Stimulated activated CD4-positive, alpha-beta T cell treated with anti-CD3 and anti-CD28 coated beads, TNF-alpha, amount 100 ng/mL, for 48 hours (primary cell): ENCODE measurements around the gene UCN2.
"Not testable (repeated sequence)": the region's sequence is repeated elsewhere in the genome, so short reads cannot be mapped to it uniquely, and the experiment has no call there.

Source experiments
- DNase-seq, 3 donors: peaks; one replicate each; pipeline ENCODE4 v3.0.0-alpha.2; 2020; ENCODE audit warnings: low read depth in 3 of 3

Gene UCN2

DNA sequence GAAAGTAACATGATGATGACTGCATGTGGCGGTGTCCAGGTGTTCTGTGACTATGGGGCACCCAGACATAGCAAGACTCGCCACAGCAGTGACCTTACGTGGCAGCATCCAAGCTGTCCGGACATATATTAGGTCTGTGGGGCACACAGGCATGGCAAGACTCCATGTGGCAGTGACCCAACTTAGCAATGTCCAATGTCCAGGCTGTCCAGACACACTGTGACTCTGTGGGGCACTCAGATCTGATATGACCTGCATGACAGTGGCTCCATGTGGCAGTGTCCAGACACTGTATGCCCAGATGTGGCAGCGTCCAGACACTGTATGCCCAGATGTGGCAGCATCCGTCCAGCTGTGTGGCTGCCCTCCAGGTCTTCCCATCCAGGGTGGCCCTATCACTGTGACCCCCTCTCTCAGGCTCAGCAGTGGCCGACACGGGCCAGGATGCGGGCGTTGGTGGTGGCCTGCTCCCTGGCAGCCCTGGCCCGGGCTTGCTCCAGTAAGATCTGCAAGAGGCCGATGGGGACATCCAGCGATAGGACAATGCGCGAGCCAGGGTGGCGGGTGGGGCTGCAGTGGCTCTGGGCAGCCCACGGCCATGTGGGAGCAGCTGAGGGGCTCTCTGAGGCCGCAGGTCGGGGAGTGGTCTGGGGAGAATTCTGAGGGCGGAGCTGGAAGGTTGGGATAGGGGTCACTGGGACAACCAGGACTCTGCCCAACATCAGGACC, 1.1 kb downstream of the UCN2 start:
- no peak for DNase-seq

- no peak for DNase-seq
Observed at GRCh38 chr3:48561045-48561736, 2.4 kb downstream of the UCN2 start.

DNA sequence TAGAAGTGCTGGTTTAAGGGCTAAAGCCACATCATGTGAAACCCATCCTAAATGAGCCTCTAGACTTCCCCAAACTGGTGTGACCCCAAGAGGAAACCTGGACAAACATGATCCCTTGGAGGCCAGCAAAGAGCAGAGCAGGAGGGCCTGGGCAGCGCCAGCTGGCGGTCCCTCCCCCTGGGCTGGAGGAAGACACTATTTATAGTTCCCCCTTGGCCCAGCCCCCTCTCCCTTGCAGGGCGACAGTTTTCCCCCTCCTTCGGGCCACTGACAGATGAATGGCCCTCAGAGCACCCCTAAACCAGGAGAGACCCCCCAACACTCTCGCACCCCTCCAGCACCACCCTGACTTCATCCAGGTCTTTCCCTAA, 2.9 kb downstream of the UCN2 start:
- no peak for DNase-seq

- DNase-seq: no peak
Observed at GRCh38 chr3:48558493-48559134, 5.0 kb downstream of the UCN2 start.

DNA sequence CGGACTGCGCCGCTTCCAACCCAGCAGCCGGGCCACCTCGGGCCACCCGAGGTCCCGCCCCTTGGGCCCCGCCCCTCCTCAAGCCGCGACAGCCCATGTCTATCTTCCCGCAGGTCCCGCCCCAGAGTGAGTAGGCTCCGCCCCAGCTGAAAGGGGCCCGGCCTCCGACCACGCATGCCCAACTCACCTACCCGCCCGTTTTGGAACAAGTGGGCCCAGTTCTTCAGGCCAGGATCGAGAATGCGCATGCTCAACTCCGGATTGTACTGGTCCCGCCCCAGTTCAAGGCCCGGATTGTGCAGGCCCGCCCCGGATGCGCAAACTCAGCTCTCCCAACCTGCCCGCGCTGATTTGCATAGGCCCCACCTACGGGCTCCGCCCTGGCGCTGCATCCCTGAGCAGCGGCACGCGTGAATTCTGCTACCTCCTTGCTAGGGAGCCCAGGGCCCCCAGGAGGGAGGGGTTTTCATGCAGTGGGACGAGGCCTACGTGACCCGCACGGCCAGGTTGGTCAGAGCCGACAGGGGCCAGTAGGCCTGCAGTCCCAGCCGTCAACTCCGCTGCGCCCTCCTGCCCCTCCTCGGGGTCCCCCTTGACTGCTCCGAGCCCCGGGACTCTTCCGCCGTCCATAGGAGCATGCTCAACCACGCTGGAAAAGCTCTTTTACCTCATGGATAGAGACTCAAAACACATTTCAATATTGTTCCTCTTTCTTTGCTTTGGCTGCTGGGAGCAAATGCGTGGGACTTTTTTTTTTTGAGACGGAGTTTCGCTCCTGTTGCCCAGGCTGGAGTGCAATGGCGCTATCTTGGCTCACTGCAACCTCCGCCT, 6.6 kb downstream of the UCN2 start, which contains the start of gene PFKFB4:
PFKFB4 (minus strand) TSS at position 8 of the 831 bp plus-strand sequence. CDS start 26 bp downstream, outside the sequence.
- DNase-seq: peak; percentile 99 to 100 (median 99)

DNA sequence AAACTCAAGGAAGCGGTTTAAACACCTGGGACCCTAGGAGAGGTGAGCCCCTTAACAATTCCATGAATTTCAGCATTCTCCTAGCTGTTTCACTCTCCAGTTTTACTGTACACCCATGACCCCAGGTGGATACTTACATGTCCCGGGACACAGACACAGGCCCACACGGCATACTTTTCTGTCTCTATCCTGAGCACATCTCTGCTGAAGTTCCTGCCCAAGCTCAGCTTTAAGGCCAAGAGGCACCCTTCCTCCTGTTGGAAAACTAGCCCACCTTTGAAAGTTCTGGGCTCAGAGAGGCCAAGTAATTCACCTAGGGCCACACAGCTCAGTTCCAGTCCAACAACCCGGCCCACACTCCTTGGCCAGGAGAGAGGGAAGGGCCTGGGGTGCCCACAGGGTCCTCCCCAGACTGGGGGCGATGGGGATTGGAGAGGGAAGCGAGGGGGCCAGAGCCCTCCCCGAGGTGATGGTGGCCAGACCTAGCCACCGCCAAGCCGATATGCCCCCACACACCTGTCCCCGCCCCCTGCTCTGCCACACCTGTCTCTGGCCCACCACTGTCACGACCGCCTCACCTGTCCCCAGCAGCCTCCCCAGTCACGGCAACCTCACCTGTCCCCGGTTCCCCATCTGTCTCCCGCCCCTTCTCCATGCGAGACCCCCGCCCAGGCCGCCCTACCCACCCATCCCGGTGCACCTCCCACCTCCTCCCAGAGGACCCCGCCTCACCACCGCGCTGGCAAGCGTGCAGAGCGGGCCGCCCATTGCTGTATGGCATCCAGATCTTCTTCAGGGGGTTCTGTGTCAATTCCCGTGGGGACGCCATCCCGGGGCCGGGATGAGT, 7.4 kb downstream of the UCN2 start:
- no peak for DNase-seq

- DNase-seq: no peak
Observed at GRCh38 chr3:48555231-48555948, 8.2 kb downstream of the UCN2 start.

- no peak for DNase-seq
Observed at GRCh38 chr3:48553886-48554845, 9.4 kb downstream of the UCN2 start.

- DNase-seq: no peak
Observed at GRCh38 chr3:48553361-48553760, 10.2 kb downstream of the UCN2 start.

GRCh38 chr3:48552111-48552951, 11.2 kb downstream of the UCN2 start:
- no peak for DNase-seq

DNA sequence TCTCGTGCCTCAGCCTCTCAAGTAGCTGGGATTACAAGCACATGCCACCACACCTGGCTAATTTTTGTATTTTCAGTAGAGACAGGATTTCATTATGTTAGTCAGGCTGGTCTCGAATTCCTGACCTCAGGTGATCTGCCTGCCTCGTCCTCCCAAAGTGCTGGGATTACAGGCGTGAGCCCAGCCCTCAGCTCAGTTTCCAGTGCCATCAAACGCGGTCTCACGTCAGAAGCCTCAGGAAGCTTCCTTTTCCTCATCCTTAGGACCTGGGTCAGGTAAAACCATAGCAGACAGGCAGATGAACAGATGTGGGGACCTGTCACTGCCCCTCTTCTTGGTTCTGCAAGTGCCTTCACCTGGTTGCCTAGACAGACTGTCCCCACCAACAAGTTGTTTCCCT, 11.9 kb downstream of the UCN2 start:
- DNase-seq: not testable (repeated sequence)

- peak; percentile 70 to 74 (median 73) for DNase-seq
Observed at GRCh38 chr3:48548729-48549705, 14.6 kb downstream of the UCN2 start.

GRCh38 chr3:48548126-48548525, 15.5 kb downstream of the UCN2 start:
- no peak for DNase-seq

DNA sequence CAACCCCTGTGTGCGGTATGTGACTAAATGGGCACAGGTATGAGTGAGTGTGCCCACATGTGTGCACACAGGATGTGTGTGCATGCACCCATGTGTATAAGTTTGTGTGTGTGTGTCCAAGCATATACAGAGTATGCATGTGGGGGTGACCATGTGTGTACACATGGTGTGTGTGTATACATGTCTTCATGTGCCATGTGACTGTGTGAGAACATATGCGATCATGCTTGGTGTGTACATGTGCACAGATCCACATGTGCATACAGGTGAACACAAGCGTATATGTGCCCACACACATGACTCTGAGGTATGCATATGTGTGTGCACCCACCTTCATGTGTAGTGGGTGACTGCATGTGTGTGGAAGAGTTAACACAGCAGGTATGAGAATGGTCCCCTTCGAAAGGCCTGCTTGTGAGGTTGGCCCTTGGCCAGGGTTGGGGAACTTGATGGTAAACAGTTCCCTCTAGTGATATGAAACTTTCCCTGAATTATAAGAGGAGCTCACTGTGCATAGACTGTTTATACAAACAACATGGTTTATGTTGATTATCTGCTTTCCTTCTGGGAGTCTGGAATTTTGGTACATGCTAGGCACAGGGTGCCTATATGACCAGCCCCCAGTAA, 17.3 kb downstream of the UCN2 start:
- no peak for DNase-seq

DNA sequence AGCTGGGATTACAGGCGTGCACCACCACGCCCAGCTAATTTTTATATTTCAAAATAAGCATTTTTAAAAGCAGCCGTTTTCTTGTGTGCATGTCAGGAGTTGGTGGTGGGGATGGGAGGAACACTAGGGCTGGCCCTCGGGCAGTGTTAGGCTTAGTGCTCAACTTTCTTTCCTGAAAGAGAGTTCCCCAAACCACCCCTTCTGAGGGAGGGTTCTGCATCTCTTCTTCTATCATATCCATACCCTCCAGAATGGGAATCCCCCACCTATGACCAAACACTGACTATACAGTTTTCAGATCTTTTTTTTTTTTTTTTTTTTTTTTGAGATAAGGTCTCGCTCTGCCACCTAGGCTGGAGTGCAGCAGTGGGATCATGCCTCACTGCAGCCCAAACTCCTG, 19.4 kb downstream of the UCN2 start:
- DNase-seq: no peak

DNA sequence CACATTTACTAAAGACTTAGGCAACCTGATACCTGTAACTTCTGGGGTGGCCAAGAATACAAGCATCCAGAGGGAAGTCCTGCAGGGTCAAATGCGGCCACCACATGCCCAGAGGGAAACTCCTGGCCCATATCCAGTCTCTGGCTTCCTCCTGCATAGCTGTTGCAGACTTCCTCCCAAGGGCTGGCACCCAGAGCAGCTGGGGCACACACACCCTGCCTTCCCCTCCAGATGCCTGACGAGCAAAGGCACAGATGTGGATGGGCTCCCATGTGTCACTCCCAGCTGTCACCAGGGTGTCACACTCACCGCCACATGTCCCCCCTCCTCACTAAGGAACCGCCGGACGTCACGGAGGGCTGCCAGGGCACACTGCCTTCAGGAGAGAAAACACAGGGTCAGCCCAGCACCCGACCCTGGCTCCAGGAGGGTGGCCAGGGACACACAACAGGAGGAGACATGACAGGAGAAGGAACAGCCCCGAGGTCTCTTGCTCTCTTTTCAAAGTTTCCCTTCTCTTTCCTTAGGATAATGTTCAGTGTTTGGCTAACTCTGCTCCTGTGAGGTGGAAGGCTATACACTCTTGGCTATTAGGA, 20.2 kb downstream of the UCN2 start:
- no peak for DNase-seq
